EL (cell line): Measurements from ENCODE around the gene LOC101059915.

Experiments
- DNase-seq: peaks from one replicate; pipeline ENCODE4 v3.0.0-alpha.2; 2016

LOC101059915 gene

DNA sequence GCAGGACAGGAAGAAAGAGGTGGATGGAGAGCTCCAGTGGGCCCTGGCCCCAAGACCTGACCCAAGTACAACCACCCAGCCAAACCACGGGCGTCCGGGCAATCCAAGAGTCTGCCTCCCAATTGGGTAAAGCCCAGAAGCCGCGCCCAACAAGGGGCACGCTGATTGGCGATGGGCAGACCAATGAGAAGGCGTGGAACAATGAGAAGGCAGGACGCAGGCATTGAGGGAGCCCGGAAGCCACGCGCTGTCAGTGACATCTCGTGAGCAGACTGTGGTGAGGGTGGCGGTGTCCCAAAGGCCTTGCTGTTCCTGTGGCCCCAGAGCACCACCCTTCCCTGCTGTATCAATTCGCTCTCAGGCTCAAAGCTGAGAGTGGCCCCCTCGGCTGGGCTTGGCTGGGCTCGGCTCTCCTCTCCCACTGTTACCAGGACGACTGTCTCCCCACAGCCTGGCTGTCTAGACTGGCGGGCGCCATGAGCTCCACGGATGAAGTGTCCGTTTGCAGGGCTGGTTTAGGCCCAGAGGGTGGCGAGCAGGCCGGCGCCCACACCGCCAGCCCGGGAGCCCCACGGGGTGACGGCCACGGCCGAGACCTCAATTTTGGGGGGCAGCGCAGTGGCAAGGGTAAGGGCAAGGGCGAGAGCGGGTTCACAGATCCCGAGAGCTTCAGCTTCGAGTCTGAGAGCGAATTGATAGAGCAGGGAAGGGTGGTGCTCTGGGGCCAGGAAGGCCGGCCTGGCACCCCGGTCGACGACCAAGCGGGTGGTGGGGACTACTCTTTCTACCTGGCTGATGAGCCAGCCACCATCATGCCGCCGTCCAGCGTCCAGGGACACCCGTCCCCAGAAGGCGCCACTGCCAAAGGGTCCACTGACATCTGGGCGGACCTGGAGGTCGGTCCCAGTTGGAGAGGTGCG, at the start of gene LOC101059915:
Gene LOC101059915 (plus strand): TSS at position 219 of the 920 bp plus-strand sequence.
- no peak for DNase-seq

DNA sequence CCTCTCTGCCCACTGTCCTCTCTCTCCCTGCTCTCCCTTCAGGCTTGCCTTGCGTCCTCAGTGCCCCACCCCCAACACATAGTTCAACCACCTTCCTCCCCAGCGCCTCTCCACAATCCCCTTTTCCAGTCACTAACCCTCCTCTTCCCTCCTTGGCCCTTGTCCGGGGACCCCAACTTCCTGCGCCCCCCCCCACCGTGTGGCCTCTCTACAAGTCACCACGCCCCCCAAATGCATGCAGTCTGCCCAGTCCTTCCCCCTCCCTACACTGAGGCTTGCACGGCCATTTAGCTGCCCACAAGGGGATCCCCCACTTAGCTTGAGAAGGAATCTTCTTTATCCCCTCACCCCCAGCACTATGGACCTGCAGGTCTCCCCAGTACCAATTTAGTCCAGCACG, 49.6 kb upstream of the LOC101059915 start:
- DNase-seq: no peak

DNA sequence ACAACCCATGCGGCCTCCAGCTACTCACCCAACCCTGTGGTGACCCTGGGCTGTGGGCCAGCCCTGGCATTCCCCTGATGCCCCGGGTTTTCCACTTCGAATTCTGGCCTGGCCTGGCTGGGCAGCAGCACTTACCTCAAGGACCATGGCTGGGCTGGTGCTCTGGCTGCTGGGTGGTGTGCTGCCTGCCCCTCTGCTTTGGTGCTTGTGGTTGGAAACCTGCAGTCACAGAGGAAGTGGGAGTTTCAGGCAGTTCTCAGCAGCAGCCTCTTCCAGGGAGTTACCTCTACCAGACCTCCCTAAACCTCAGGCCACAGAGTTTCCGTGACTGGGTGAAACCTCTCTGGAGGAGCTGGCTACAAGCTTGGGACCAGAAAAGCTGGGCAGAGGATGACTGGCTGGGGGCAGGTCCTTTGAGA, 49.0 kb upstream of the LOC101059915 start, which contains the start of gene CXCR3:
Gene CXCR3 (minus strand): TSS at position 209 of the 419 bp plus-strand sequence. CDS start 62 bp downstream, at position 147.
- no peak for DNase-seq

DNA sequence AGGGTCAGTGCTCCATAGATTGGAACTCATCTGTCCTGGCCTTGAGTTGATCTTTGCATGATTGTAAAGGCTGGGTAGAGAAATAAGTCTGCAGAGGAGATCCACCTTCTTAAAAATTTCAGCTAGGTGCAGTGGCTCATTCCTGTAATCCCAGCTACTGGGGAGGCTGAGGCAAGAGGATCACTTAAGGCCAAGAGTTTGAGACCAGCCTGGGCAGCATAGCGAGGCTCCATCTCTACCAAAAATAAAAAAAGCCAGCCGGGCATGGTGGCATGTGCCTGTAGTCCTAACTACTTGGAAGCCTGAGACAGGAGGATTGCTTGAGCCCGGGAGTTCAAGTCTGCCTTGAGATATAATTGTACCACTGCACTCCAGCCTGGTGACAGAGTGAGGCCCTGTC, 48.6 kb upstream of the LOC101059915 start:
- DNase-seq: no peak

DNA sequence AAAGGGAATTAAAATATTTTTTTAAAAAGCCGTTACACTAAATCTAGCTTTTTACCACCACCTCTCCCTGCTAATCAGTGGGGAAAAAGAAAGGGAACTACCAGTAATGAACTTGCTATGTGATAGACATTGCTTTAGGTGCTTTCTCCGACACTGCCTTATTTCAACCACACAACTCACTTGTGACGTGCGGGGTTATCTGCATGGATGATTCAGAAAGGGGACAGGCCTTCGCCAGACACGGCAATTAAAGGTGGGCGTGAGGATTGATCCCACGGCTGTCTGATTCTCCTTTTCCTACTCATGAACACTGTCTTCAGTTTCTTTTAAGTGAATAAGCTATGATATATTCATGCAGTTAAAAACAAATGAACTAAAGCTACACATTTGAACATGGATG, 48.2 kb upstream of the LOC101059915 start:
- DNase-seq: no peak

DNA sequence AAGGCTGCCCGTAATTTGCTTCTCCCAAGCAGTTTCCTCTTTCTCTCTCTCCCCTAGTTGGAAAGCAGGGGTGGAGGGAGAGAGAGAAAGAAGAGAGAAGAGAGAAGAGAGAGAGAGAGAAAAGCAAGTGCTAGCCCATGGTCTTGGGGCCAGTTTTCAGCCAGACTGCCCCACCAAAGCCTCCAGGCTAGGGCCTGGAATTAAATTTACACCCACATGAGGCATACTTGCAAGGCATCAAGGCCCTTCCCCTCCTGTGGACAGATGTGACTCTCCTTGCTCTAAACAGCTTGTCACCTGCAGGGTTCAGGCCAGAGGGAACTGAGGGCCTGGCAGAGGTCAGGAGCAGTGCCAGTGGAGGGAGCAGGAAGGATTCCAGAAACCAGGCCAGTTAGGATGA, 47.4 kb upstream of the LOC101059915 start:
- DNase-seq: no peak

DNA sequence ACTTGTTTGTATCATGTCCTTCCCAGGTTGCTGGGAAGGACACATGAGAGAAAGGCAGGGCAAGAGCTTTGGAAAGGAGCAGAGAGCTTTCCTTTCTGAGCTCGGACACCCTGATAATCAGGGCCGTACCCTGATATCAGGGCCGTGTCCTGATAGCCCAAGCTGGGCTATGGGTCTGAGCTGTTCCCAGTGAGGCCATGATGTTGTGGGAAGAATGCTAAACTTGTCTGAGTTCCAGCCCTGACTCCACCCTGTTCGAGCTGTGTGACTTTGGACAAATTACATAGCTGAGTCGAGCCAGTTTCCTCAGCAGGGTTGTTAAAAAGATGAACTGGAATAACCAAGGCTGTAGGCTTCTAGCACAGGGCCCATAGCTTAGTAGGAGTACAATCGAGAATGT, 45.7 kb upstream of the LOC101059915 start:
- DNase-seq: no peak

DNA sequence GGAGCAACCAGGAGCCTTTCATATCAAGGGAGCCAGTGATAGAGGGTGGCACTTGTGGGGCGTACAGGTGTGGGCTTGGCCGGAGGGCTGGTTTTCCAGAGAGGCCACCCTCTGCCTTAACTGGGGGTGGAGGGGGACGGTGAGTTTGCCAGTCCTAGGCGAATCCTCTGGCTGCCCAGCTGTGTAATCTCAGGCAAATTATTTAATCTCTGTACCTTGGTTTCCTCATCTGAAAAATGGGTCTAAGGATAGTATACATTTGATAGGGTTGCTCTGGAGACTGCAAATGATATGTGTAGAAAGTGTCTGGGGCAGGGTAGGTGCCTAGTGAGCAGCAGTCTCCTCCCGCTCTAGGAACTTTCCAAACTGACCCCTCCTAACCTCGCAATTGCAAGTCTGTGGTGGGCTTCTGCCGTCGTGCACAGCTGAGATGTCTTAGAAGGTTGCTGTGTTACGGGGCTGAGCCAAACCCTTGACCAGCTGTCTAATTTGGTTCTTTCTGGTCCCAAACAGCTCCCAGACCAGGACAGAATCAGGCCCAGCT, 45.2 kb upstream of the LOC101059915 start:
- DNase-seq: no peak

DNA sequence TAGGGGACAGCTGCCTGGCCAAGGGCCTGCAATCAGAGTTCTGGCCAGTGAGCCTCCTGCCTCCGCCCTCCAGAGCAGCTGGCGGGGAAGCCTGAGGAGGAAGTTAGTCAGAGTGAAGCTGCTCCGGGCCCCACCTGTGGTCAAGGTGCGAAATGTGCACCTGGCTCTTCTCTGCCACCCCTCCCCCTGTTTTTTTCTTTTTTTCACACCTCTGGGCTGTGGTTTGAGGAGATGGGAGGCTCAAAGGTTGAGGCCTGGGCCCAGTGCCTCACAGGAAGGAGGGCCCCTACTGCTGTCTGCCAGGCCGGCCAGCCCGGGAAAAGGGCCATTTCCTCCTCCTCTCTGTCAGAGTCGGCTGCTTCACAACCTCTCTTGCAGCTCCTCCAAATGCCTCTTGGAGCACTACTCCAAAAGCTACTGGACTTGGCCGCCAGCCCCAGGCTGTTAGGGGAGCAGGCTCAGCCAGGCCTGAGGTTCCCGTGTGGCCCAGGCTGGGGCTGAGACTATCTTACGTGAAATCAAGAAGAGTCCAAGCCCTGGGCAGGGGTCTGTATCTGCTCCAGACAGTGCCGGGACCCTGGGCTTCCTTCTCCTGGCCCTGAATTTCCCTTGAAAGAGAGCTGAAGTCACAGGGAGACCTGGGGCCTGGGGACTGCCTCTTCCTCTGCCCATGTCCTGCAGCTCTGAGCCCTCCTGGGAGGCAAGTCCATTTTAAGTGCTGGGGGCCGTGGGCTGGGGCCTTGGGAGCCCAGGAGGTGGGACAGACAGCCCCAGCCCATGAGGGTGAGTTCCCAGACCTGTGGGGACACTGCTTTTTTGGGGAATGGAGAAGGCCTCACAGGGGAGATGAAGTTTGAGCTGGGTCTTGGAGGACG, 44.5 kb upstream of the LOC101059915 start:
- DNase-seq: peak; percentile 66

DNA sequence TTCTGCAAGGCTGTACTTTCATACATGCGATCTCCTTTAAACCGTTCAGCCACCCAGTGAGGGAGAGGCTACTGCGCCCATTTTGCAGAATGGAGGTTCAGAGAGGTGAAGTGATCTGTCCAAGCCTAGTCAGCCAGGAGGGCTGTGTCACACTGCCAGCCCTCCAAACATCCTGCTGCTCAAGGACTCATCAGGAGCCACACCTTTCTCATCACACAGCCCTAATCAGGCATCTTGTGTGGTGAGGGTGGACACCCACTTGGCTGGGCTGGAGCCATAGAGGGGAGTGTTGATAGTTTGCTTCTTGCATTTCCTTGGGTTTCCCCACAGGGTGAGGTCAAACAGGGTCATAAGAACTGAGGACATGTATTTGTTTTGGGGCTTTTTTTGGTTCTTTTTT, 43.6 kb upstream of the LOC101059915 start:
- no peak for DNase-seq

DNA sequence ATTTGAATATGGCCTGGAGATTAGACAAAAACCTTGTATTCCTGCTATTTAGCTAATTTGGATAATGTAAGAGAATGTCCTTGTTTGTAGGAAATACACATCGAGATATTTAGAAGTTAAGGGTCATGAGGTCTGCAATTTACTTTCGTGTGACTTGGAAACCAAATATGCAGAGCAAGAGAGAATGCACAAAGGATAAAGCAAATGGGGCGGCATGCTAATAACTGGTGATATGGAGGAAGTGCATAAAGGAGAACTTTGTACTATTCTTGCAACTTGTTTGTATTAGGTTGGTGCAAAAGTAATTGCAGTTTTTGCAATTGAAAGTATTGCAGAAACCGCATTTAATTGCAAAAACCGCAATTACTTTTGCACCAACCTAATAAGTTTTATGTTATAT, 41.9 kb upstream of the LOC101059915 start:
- no peak for DNase-seq

DNA sequence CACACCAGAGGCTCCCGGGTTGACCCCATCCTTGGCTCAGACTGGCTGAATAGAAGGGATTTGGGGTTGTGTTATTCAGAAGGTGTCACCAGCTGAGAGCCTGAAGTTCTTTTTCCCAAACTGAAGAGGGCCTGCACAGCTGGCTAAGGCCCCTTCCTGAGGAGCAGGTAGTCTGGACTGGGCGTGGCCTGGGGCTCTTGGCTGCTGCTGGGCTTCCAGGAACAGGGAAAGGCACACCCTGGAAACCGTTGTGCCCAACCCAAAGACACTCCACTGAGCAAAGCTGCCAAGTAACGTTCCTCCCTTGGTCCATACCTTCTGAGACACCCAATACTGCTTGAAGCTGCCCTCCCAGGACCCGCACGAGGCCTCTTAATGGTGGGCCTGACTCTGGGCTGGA, 40.8 kb upstream of the LOC101059915 start:
- DNase-seq: no peak

DNA sequence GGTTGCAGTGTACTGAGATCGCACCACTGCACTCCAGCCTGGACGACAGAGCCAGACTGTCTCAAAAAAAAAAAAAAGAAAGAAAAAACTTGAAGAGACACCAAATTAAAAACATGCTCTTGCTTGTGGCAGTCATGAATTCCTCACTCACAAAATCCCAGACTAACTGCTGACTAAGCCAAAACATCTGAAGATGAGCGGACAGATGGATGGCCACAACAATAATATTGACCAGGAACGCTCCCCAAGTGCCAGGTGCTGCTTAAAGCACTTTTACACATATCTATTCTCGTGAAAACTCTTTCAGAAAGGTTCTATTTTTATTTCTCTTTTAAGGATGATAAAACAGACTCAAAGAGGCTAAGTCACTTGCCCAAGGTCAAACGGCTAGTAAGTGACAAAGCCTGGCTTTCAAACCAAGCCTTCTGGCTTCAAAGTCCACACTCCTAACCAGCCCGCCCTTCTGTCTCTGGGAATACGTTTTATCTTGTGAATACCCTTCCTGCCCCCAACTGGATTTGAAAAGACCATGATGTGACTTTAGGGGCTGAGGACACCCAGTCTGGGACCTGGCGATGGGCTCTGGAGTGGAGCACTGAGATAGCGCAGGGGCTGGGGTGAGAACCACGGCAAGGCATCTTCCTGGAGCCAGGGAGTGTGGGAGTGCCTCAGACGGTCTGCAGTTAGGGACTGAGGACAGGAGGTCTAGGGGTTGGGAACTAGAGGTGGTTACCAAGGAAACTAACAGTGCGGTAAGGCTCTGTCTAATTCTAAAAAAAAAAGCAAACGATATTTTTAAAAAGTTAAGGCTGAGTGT, 39.5 kb upstream of the LOC101059915 start:
- DNase-seq: no peak

DNA sequence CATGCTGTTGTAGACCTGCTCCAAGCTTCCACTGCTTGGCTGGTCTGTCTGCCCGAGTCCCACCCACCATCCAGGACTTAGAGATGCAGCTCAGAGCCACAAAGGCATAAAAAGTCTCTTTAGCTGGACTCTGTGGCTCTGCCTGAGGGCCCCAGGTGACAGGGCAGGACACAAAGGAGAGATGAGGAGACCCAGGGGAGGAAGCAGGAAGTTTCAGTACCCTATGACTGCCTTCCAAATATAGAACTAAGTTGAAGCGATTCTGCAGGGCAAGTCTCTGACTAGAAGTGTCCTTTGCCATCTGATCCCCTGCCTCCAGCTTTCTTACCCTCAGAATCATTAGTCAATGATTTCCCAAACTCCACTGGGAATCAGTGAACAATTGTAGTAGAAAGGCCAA, 37.9 kb upstream of the LOC101059915 start:
- DNase-seq: no peak

DNA sequence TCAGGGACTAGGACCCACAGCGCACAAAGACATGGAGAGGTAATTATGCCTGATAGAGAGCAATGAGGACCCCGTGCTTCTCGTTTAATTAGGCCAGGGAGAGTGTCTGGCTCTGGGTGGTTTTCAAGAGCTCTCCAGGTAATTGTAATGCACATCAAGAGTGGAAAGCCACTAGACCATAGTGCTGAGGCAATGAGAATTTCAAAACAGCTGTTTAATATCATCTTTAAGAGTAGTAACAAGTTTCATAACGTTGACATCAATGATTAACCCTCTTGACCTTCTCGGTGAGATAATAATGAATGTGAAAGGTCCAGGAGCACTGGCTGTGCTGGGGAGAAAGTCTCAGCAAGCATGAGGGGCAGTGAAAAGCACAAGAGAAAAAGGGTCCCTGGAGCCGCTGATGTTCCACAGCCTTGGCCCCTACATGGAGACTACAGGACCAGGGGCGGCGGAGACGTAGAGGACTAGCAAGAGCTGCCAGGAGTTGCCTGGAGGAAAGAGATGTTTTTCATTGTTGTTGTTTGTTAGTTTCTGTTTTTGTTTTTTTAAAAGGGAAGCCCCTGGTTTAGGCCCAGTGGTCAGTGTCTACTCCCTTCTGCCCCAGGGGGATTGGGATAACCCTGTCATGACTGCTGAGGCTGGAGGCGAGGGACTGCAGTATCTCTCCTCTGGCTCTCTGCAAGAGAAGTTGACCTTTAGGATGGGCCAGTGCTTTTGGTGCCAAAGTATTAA, 34.3 kb upstream of the LOC101059915 start:
- no peak for DNase-seq

DNA sequence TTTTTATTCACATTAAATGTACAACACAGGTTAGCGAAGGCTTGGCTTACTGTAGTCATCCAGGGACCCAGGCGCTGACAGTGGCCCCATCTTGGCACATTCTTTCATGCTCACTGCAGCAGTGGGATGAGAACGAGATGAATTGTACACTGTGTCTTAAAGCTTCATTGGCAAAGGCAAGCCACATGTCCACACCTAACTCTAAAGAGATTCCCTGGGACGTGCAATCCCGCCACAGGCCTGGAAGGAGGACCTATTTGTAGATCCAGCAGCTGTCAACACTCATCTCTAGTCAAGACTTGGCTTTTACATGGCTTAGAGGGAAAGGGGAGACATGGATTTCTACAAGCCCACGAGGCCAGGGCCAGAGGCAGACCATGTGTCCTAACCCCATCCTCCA, 33.0 kb upstream of the LOC101059915 start:
- DNase-seq: no peak

DNA sequence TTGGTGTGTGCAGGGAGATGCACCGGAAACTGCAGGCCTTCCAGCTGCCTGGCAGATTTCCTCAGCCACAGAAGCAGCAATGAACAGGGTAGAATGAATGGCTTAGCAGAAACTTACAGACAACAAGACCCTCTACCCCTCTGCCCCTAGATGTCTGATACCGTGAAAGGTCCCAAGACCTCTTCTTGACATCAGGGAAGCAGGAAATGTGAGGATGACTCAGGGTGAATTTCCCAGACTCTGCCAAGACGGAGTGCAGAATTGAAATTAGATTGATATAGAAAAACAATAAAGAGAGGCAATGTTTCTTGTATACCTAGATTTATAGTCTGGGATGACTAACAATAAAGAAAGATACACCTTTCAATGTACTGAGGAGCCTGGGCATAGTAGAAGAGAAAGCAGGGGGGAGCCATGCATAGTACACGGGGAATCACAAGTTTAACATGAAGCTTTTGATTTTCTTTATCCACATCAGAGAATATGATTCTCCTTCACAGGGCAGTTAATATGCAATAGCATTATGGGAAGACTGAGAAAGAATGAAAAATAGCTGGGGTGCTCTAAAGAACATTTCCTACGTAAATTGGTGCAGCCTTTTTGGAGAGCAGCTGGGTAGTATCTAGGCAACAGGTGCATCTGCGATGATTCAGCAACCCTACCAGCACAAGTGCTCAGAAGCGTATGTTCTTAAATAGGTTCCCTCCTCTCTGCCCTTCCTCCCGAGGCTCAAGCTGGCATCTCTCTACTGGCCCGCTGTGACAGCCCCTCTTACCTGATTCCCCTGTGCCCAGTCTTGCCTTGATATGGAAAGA, 30.7 kb upstream of the LOC101059915 start:
- DNase-seq: no peak

DNA sequence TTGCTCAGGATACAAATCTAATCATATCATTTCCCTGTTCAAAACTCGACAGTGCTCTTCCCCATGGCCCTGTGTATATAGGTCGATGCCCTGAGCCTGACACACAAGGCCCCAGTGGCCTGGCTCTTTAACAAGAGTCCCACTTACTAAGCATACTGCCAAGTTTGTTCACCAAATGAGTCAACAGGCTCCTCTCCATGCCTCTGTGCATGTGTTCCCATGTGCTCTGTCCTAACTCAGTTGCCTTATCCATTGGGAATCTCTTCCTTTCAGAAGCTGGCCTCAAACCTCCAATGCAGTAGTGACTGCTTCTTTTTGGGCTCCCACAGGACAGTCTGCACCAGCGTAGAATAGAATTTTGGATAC, 30.1 kb upstream of the LOC101059915 start:
- DNase-seq: peak; percentile 25

DNA sequence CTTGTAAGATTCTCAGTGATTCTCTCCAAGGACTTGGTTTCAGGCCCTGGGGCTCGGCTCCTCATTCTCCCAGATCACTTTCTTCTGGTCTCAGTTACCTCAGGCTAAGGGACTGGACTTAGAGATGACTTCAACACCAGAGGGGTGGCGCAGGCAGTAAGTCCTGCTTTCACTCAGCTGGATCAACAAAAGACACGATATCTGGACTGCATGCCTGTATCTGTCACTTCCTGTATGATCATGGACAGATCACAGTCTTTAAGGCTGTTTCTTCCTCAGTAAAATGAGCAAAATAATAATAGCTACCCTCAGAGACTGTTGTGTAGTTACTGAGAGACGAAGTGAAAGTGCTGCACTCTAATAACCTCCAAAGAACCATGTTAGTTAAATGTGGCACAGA, 29.5 kb upstream of the LOC101059915 start:
- DNase-seq: peak; percentile 53

DNA sequence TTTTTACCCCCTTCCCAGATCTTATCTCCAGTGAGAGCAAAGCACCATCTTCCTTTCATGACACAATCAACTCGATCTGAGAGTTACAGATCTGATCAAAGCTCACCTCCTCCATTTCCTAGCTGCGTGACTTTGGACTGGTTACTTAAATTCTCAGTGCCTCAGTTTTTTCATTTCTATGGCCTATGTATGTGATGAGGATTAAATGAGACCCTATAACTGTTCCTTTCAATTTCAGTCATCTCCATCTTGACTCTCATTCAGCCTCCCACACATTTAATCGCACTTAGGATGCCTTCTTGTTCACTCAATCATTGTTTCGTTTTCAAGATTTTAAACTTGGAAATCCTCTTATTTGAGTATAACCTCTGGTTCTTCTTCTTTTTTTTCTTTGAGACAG, 28.9 kb upstream of the LOC101059915 start:
- no peak for DNase-seq

DNA sequence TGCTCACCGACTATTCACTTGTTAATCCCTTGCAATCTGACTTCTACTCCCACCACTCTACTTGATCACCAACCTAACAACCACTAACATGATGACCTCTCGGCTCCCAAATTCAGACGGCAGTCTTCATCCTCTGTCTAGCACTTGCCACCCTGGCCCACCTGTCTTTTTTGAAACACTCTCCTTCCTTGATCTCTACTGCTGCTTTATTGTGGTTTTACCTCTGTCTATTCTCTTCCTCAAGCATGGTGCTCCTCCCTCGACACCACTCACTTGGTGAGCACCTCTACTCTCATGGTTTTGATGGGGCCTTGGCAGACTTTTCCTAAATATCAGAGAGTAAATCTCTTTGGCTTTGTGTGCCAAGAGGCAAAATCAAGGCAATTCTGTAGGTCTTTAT, 27.3 kb upstream of the LOC101059915 start:
- DNase-seq: no peak
